22Rv1 (cell line): ENCODE data around the gene MSRB2.

Experiments
- ZFX ChIP-seq: fragments of 450-650 bp; IDR thresholded peaks from 2 replicates; pipeline ENCODE4 v1.6.1; 2017; ENCODE audit warnings: antibody characterized with exemption, borderline replicate concordance
- TF ChIP-seq, protein P1 (sequence below): fragments of 450-650 bp; IDR thresholded peaks from 2 replicates; pipeline ENCODE4 v1.5.1; 2017; ENCODE audit warnings: mild to moderate bottlenecking

DNA sequence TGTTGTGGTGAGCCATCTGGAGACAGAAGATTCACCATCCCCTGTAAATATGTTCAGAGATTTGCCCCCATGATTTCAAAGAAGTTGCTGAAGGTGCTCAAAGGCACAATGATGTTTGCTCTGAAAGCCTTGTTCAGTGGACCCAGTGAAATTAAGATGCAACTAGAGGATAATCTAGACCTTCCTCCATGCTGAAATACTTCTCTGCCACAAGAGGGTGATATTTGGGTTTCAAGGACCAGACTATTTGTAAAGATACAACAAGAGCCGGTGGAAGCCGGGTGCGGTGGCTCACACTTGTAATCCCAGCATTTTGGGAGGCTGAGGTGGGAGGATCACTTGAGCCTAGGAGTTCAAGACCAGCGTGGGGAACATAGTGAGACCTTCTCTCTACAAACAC, 13.5 kb upstream of the MSRB2 start:
- TF ChIP-seq, protein P1, sequence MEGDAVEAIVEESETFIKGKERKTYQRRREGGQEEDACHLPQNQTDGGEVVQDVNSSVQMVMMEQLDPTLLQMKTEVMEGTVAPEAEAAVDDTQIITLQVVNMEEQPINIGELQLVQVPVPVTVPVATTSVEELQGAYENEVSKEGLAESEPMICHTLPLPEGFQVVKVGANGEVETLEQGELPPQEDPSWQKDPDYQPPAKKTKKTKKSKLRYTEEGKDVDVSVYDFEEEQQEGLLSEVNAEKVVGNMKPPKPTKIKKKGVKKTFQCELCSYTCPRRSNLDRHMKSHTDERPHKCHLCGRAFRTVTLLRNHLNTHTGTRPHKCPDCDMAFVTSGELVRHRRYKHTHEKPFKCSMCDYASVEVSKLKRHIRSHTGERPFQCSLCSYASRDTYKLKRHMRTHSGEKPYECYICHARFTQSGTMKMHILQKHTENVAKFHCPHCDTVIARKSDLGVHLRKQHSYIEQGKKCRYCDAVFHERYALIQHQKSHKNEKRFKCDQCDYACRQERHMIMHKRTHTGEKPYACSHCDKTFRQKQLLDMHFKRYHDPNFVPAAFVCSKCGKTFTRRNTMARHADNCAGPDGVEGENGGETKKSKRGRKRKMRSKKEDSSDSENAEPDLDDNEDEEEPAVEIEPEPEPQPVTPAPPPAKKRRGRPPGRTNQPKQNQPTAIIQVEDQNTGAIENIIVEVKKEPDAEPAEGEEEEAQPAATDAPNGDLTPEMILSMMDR, result peak; percentile 74
- TF ChIP-seq ZFX, result no peak
